HG03196 (cell line): Measurements from ENCODE around the gene PLGRKT.
"Not testable (repeated sequence)": the region's sequence is repeated elsewhere in the genome, so short reads cannot be mapped to it uniquely, and the experiment has no call there.

Experiments used
- ATAC-seq: cut with Tn5 transposase; IDR thresholded peaks from one replicate; pipeline ENCODE4 v1.9.1; 2021; ENCODE audit not compliant: unreplicated experiment

Gene PLGRKT

GRCh38 chr9:5453004-5453403 lies 15.3 kb upstream of the PLGRKT start:
- no peak for ATAC-seq

GRCh38 chr9:5452286-5452609 lies 14.5 kb upstream of the PLGRKT start:
- ATAC-seq = no peak

- peak; percentile 60 for ATAC-seq
Observed at GRCh38 chr9:5450359-5451091, 12.8 kb upstream of the PLGRKT start, which contains the start of gene CD274. TSS of gene CD274 (plus strand) at chr9:5450542. CDS start at chr9:5456114, 5,572 bp downstream.

GRCh38 chr9:5449521-5450358 lies 12.0 kb upstream of the PLGRKT start:
- ATAC-seq = no peak

- ATAC-seq = no peak
Observed at GRCh38 chr9:5448461-5449435, 11.0 kb upstream of the PLGRKT start.

DNA sequence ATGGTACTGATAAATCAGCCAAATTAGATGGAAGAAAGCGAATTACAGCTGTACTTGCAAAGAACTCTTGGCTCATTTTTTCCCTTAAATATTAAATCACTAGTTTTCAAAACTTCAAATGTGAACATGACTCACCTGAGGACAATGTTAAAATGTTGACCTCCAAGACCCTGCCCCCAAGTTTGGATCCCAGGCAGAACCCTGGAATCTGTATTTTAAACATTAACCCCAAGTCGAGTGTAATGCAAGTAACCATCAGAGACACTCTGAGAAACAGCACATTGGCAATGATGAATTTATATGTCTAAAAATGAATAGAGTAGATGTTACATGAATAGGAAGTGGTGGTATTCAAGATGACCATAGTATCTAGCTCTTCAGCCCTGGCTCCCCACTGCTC lies 10.3 kb upstream of the PLGRKT start:
- ATAC-seq = no peak

DNA sequence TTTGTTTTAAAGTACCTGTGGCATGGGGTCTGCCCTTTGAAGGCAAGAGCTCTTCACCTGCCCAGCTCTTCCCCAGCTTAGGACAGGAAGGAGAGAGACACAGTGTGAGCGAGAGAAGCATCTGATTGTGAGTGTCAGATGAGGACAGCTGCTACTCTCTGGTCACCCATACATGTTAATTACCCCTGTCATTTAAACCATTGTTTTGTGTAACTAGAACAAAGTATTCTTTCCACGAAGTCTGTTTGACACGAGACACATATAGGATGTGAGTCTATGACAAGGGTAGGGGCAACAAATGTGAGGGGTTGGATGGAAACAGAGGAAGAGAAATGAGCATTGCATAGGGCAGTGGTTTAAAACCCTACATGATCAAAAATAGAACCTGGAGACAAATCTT lies 9.6 kb upstream of the PLGRKT start:
- ATAC-seq = no peak

- ATAC-seq = no peak
Observed at GRCh38 chr9:5446451-5447236, 8.9 kb upstream of the PLGRKT start.

DNA sequence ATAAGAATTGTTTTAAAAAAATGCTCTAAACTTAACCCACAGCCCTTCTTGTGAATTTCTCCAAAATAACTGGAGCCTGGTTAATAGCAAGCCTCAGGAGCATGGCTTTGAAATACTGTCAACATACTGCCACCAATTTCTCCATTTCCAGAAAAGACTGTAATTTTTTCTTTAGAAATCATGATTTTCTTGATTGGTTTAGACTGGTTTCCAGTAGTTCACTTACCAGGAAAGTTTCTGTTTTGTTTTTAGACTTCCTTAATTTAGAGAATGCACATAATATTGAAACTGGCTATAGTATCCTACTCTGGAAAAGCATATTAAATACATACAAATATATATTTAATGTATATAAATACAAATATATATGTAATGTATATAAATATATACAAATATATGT lies 8.2 kb upstream of the PLGRKT start:
- ATAC-seq = no peak

- ATAC-seq = not testable (repeated sequence)
Observed at GRCh38 chr9:5445096-5445495, 7.4 kb upstream of the PLGRKT start.

- no peak for ATAC-seq
Observed at GRCh38 chr9:5443850-5444249, 6.1 kb upstream of the PLGRKT start.

- ATAC-seq = no peak
Observed at GRCh38 chr9:5442400-5443011, 4.8 kb upstream of the PLGRKT start.

DNA sequence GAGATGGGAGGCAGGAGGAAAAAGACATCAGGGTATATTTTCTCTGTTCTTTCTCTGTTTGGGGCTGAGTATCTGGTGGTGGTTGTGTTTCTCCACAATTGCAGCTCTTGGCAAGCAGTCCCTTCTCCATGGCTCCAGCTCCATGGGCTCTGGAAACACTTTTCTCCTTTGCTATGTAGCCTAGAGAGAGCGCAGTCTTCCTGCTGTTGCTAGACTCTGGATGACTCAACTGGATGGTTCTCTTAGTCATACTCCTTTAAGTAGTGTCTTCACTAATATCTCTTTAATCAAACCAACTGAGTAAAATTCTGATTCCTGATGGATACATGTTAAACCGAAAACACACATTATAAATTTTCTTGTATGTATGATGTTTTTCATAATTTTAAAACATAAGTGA lies 3.3 kb upstream of the PLGRKT start:
- ATAC-seq = no peak

GRCh38 chr9:5440426-5440825 lies 2.7 kb upstream of the PLGRKT start:
- no peak for ATAC-seq

GRCh38 chr9:5438301-5439162 lies 807 bp upstream of the PLGRKT start:
- ATAC-seq = peak; percentile 67

DNA sequence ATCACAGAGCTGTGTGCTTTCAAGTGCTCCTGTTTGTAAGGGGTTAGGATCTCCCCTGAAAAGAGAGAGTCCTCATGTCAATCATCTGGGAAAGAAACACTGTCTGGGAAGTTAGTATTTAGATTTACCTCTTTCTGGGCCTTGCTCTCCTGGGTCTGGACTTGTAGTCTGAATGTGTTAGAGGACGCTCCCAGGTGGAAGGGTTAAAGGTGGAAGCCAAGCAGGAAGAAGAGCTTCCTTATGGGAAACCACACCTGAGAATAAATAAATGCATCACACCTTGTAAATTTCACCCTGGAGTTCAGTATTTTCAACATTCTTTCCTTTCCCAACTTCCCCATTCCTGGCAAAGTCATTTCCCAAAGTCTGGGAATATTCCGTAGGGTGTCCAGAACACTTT lies 1.3 kb downstream of the PLGRKT start:
- ATAC-seq = no peak

DNA sequence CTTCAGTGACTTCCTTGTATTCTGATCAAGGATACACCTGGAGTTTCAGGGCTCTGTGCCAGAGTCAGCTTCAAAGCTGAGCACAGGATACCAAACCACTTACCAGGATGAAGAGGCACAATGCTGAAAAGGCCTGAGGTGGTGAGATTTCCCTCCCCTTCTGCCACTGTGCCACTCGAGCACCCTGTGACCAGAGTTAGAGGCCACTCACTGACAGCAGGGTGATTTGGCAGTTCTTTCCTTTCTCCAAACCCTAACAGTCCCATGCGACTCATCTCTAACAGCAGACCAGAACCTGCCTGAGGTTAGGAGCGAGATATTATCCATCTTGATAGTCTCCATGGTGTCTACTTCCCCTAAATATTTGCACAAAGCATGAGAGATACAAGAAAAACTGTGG lies 1.8 kb downstream of the PLGRKT start:
- no peak for ATAC-seq

DNA sequence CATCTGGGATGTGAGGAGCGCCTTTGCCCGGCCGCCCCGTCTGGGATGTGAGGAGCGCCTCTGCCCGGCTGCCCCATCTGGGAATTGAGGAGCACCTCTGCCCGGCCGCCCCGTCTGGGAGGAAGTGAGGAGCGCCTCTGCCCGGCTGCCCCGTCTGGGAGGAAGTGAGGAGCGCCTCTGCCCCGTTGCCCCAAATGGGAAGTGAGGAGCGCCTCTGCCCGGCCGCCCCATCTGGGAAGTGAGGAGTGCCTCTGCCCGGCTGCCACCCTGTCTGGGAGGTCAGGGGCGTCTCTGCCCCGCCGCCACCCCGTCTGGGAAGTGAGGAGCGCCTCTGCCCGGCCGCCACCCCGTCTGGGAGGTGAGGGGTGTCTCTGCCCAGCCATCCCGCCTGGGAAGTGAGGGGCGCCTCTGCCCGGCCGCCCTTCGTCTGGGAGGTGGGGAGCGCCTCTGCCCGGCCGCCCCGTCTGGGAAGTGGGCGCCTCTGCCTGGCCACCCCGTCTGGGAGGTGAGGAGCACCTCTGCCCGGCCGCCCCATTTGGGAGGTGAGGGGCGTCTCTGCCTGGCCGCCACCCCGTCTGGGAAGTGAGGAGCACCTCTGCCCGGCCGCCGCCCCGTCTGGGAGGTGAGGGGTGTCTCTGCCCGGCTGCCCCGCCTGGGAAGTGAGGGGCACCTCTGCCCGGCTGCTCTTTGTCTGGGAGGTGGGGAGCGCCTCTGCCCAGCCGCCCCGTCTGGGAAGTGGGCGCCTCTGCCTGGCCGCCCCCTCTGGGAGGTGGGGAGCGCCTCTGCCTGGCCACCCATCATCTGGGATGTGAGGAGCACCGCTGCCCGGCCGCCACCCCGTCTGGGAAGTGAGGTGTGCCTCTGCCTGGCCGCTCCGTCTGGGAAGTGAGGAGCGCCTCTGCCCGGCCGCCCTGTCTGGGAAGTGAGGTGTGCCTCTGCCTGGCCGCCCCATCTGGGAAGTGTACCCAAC lies 3.6 kb downstream of the PLGRKT start:
- ATAC-seq = not testable (repeated sequence)
